HCT116 (cell line): ENCODE data around the gene SYNE1.

Source experiments
- EZH2 ChIP-seq: fragments of 200-600 bp; sonication (generic); IDR thresholded peaks from 2 replicates; pipeline ENCODE4 v1.6.1; 2017; ENCODE audit warnings: antibody characterized with exemption, mixed run types
- EZH2phosphoT487 ChIP-seq: fragments of 200-600 bp; IDR thresholded peaks from 2 replicates; pipeline ENCODE4 v1.6.1; 2018; ENCODE audit warnings: antibody characterized with exemption, borderline replicate concordance
- POLR2A ChIP-seq: IDR thresholded peaks from 2 replicates; pipeline ENCODE4 v1.7.0; 2011; ENCODE audit warnings: borderline replicate concordance; ENCODE audit not compliant: insufficient read depth, insufficient read length; ENCODE audit errors: extremely low read depth
- POLR2AphosphoS5 ChIP-seq: IDR thresholded peaks from 2 replicates; pipeline ENCODE4 v1.6.1; 2011; ENCODE audit warnings: mild to moderate bottlenecking, low read depth, low read length, moderate library complexity
- RAD21 ChIP-seq: IDR thresholded peaks from 2 replicates; pipeline ENCODE4 v1.6.1; 2012; ENCODE audit warnings: low read depth, mild to moderate bottlenecking
- SIN3A ChIP-seq: IDR thresholded peaks from 2 replicates; pipeline ENCODE4 v1.6.1; 2012; ENCODE audit warnings: low read depth
- ZFX ChIP-seq: fragments of 450-650 bp; IDR thresholded peaks from 2 replicates; pipeline ENCODE4 v1.6.1; 2017
- TF ChIP-seq, protein P1 (sequence below), 3 experiments: fragments of 200-600 bp in 1 of 3; sonication (generic) in 1 of 3; IDR thresholded peaks in 2 of 3; conservative IDR thresholded peaks in 1 of 3; 2 replicates each; pipeline ENCODE4 v1.5.1; 2012 to 2017; ENCODE audit warnings: low read depth in 2 of 3, low read length in 2 of 3, antibody characterized with exemption in 1 of 3, borderline replicate concordance in 1 of 3, control low read depth in 1 of 3, mild to moderate bottlenecking in 1 of 3, mixed read lengths in 1 of 3, mixed run types in 1 of 3, moderate library complexity in 1 of 3; ENCODE audit not compliant: insufficient read depth in 1 of 3
- TF ChIP-seq, protein P2 (sequence below): IDR thresholded peaks from 2 replicates; pipeline ENCODE4 v1.6.1; 2012; ENCODE audit warnings: low read depth
- TF ChIP-seq, protein P3 (sequence below): IDR thresholded peaks from 2 replicates; pipeline ENCODE4 v1.6.1; 2011; ENCODE audit warnings: mild to moderate bottlenecking, low read length, moderate library complexity; ENCODE audit not compliant: insufficient replicate concordance; ENCODE audit errors: extremely low read depth

DNA sequence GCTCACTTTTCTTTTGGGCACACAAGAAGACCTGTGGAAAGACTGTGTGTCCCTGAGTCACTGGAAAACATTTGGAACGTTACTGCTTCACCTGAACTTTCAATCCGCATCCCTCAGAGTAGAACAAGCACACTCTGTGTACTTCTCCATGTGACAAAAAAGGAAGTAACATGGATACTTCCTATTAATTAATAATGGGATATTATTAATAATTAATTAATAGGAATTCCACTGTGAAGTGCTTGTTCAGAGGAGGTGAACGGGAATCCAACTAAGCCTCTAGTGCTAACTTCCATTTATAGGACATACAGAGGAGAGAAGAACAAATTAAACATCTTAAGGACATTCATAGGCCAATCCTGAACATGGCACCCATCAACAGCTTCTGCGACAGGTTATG is 407.8 kb downstream of the SYNE1 start:
- no peak for TF ChIP-seq EZH2
- TF ChIP-seq, protein P1, sequence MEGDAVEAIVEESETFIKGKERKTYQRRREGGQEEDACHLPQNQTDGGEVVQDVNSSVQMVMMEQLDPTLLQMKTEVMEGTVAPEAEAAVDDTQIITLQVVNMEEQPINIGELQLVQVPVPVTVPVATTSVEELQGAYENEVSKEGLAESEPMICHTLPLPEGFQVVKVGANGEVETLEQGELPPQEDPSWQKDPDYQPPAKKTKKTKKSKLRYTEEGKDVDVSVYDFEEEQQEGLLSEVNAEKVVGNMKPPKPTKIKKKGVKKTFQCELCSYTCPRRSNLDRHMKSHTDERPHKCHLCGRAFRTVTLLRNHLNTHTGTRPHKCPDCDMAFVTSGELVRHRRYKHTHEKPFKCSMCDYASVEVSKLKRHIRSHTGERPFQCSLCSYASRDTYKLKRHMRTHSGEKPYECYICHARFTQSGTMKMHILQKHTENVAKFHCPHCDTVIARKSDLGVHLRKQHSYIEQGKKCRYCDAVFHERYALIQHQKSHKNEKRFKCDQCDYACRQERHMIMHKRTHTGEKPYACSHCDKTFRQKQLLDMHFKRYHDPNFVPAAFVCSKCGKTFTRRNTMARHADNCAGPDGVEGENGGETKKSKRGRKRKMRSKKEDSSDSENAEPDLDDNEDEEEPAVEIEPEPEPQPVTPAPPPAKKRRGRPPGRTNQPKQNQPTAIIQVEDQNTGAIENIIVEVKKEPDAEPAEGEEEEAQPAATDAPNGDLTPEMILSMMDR (IDR thresholded peaks at IDR 0.05 in 2 of 3, conservative IDR thresholded peaks at IDR 0.05 in 1 of 3; ENCODE audit: borderline replicate concordance in 1 of 3, insufficient read depth in 1 of 3, low read depth in 2 of 3, low read length in 2 of 3), result no peak
- no peak for TF ChIP-seq POLR2A
- TF ChIP-seq ZFX, result no peak
- no peak for TF ChIP-seq POLR2AphosphoS5
- TF ChIP-seq, protein P2, sequence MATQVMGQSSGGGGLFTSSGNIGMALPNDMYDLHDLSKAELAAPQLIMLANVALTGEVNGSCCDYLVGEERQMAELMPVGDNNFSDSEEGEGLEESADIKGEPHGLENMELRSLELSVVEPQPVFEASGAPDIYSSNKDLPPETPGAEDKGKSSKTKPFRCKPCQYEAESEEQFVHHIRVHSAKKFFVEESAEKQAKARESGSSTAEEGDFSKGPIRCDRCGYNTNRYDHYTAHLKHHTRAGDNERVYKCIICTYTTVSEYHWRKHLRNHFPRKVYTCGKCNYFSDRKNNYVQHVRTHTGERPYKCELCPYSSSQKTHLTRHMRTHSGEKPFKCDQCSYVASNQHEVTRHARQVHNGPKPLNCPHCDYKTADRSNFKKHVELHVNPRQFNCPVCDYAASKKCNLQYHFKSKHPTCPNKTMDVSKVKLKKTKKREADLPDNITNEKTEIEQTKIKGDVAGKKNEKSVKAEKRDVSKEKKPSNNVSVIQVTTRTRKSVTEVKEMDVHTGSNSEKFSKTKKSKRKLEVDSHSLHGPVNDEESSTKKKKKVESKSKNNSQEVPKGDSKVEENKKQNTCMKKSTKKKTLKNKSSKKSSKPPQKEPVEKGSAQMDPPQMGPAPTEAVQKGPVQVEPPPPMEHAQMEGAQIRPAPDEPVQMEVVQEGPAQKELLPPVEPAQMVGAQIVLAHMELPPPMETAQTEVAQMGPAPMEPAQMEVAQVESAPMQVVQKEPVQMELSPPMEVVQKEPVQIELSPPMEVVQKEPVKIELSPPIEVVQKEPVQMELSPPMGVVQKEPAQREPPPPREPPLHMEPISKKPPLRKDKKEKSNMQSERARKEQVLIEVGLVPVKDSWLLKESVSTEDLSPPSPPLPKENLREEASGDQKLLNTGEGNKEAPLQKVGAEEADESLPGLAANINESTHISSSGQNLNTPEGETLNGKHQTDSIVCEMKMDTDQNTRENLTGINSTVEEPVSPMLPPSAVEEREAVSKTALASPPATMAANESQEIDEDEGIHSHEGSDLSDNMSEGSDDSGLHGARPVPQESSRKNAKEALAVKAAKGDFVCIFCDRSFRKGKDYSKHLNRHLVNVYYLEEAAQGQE, result no peak
- TF ChIP-seq EZH2phosphoT487, result no peak
- no peak for TF ChIP-seq RAD21
- no peak for TF ChIP-seq SIN3A
- TF ChIP-seq, protein P3, sequence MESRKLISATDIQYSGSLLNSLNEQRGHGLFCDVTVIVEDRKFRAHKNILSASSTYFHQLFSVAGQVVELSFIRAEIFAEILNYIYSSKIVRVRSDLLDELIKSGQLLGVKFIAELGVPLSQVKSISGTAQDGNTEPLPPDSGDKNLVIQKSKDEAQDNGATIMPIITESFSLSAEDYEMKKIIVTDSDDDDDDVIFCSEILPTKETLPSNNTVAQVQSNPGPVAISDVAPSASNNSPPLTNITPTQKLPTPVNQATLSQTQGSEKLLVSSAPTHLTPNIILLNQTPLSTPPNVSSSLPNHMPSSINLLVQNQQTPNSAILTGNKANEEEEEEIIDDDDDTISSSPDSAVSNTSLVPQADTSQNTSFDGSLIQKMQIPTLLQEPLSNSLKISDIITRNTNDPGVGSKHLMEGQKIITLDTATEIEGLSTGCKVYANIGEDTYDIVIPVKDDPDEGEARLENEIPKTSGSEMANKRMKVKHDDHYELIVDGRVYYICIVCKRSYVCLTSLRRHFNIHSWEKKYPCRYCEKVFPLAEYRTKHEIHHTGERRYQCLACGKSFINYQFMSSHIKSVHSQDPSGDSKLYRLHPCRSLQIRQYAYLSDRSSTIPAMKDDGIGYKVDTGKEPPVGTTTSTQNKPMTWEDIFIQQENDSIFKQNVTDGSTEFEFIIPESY, result no peak
